HepG2 (cell line): ENCODE results near the gene POLRMT. TPM values are rescaled to one million over a fixed set of nuclear protein-coding genes. Genes with fewer than 3 reads are reported as not detected.

Experiments used
- AKAP8 ChIP-seq: sonication (generic); formaldehyde crosslinking; IDR thresholded peaks from 2 replicates; pipeline ENCODE4 v1.5.1; 2020; ENCODE audit warnings: mild to moderate bottlenecking, missing genetic modification reagents
- KDM3A ChIP-seq: IDR thresholded peaks from 2 replicates; pipeline ENCODE4 v1.6.1; 2018; ENCODE audit warnings: low read depth, missing compliant biosample characterization
- MTERF4 ChIP-seq: sonication (generic); formaldehyde crosslinking; IDR thresholded peaks from 2 replicates; pipeline ENCODE4 v1.8.0; 2023; ENCODE audit warnings: mild to moderate bottlenecking, missing genetic modification reagents
- MXI1 ChIP-seq: IDR thresholded peaks from 3 replicates; pipeline ENCODE4 v1.6.1; 2012; ENCODE audit warnings: low read depth, low read length, inconsistent platforms, borderline replicate concordance
- NFE2L1 ChIP-seq: sonication (generic); formaldehyde crosslinking; IDR thresholded peaks from 2 replicates; pipeline ENCODE4 v1.4.0; 2020; ENCODE audit warnings: missing genetic modification reagents, mild to moderate bottlenecking, borderline replicate concordance
- PATZ1 ChIP-seq: sonication (generic); formaldehyde crosslinking; IDR thresholded peaks from 2 replicates; pipeline ENCODE4 v1.4.0; 2020; ENCODE audit warnings: missing genetic modification reagents
- POGZ ChIP-seq: sonication (generic); formaldehyde crosslinking; IDR thresholded peaks from 2 replicates; pipeline ENCODE4 v1.4.0; 2020; ENCODE audit warnings: mild to moderate bottlenecking, missing genetic modification reagents
- PPARG ChIP-seq: conservative IDR thresholded peaks from 2 replicates; pipeline ENCODE4 v1.6.1; 2016; ENCODE audit warnings: missing biosample characterization, missing genetic modification reagents
- PRDM15 ChIP-seq: sonication (generic); formaldehyde crosslinking; IDR thresholded peaks from 2 replicates; pipeline ENCODE4 v1.4.0; 2020; ENCODE audit warnings: missing genetic modification reagents
- PREB ChIP-seq: sonication (generic); formaldehyde crosslinking; IDR thresholded peaks from 2 replicates; pipeline ENCODE4 v1.4.0; 2020; ENCODE audit warnings: missing genetic modification reagents
- SNAI1 ChIP-seq: sonication (generic); formaldehyde crosslinking; IDR thresholded peaks from 2 replicates; pipeline ENCODE4 v1.5.0; 2020; ENCODE audit warnings: mild to moderate bottlenecking, missing genetic modification reagents, borderline replicate concordance
- SNRNP70 ChIP-seq: fragments of 200-400 bp; formaldehyde crosslinking; IDR thresholded peaks from 2 replicates; pipeline ENCODE4 v1.6.1; 2017; ENCODE audit warnings: mild to moderate bottlenecking, low read depth, low read length, moderate library complexity
- SOX6 ChIP-seq, 2 experiments: fragments of 450-650 bp in 1 of 2; sonication (generic) in 1 of 2; formaldehyde crosslinking in 1 of 2; IDR thresholded peaks; 2 replicates each; pipeline versions ENCODE4 v1.4.0 to v1.6.1; 2017 to 2020; ENCODE audit warnings: antibody characterized with exemption in 1 of 2, mild to moderate bottlenecking in 1 of 2, missing genetic modification reagents in 1 of 2
- TAF15 ChIP-seq: fragments of 200-400 bp; formaldehyde crosslinking; IDR thresholded peaks from one replicate; pipeline ENCODE4 v1.6.1; 2018; ENCODE audit warnings: mild to moderate bottlenecking, low read depth, low read length; ENCODE audit not compliant: poor library complexity, severe bottlenecking
- TIGD3 ChIP-seq: sonication (generic); formaldehyde crosslinking; IDR thresholded peaks from 2 replicates; pipeline ENCODE4 v1.5.1; 2020; ENCODE audit warnings: mild to moderate bottlenecking, missing genetic modification reagents, borderline replicate concordance
- ZBTB33 ChIP-seq: sonication (generic); formaldehyde crosslinking; IDR thresholded peaks from 2 replicates; pipeline ENCODE4 v1.4.0; 2020; ENCODE audit warnings: missing genetic modification reagents
- polyA plus RNA-seq, 8 experiments: library from polyadenylated mRNA; depleted of rRNA in 3 of 8; stranded (reverse) in 7 of 8; unstranded in 1 of 8; fragments of >200 nt; fragmentation: Illumina TruSeq in 4 of 8; extraction: Trizol in 4 of 8; gene quantifications; 2 replicates each; pipeline versions ENCODE4 v1.2.1 to v1.2.3, GENCODE V29; 2011 to 2016; ENCODE audit warnings: low read depth in 4 of 8, missing spikeins in 1 of 8, mixed read lengths in 1 of 8; ENCODE audit not compliant: insufficient read depth in 1 of 8
- total RNA-seq, 5 experiments: library from RNA; depleted of rRNA; stranded (reverse); fragments of >200 nt; fragmentation: Illumina TruSeq; extraction: Trizol; gene quantifications; 2 replicates each; pipeline ENCODE4 v1.2.3, GENCODE V29; 2016; ENCODE audit warnings: low read depth in 1 of 5

Gene POLRMT
- total and polyA plus RNA-seq, 2 of the 13 experiments (the other 11 are each of a cell fraction or from before 2014, with no cell fraction given), result 78.0 to 101 TPM

- TF ChIP-seq NFE2L1 (CRISPR knock-in tag) (no peak), PATZ1 (CRISPR knock-in tag) (peak; percentile 93), SNRNP70 (no peak), SOX6 (IDR thresholded peaks at IDR 0.05) (no peak), SOX6 (CRISPR knock-in tag; IDR thresholded peaks at IDR 0.05) (peak; percentile 58; the same call in 1 of the 2 replicates), MXI1 (peak; percentile 56; the same call in 1 of the 3 replicates), SNAI1 (CRISPR knock-in tag) (no peak), AKAP8 (CRISPR knock-in tag) (peak; percentile 100), KDM3A (CRISPR knock-in tag) (peak; percentile 25; the same call in 1 of the 2 replicates), TIGD3 (CRISPR knock-in tag) (no peak), ZBTB33 (peak; percentile 65), PPARG (CRISPR knock-in tag) (no peak), TAF15 (peak; percentile 51), POGZ (CRISPR knock-in tag) (peak; percentile 53), PRDM15 (CRISPR knock-in tag) (0 out of 2 replicates have a peak, but pooled peaks have one; percentile 36), PREB (CRISPR knock-in tag) (0 out of 2 replicates have a peak, but pooled peaks have one; percentile 58), MTERF4 (CRISPR knock-in tag) (0 out of 2 replicates have a peak, but pooled peaks have one; percentile 48)
These were observed 48.9 kb downstream of the POLRMT start (continued) for GRCh38 chr19:584240-585001.
